Muscle layer of colon (tissue), 2 donors: ENCODE measurements around the gene HSF2.

ENCODE experiments used
- H3K27ac ChIP-seq: one replicate; pipeline ENCODE4 v1.7.0; 2013; ENCODE audit warnings: low read depth, mild to moderate bottlenecking, low read length, moderate library complexity
- H3K27me3 ChIP-seq, 2 donors: one replicate each; pipeline ENCODE4 v1.7.0; 2013; ENCODE audit warnings: low read length in 2 of 2, mild to moderate bottlenecking in 2 of 2; ENCODE audit not compliant: insufficient read depth in 2 of 2, control insufficient read depth in 1 of 2
- H3K36me3 ChIP-seq: one replicate; pipeline ENCODE4 v1.7.0; 2013; ENCODE audit warnings: mild to moderate bottlenecking, low read length; ENCODE audit not compliant: insufficient read depth
- H3K4me1 ChIP-seq: one replicate; pipeline ENCODE4 v1.7.0; 2013; ENCODE audit warnings: mild to moderate bottlenecking, low read length; ENCODE audit not compliant: insufficient read depth
- H3K4me3 ChIP-seq, 2 donors: one replicate each; pipeline ENCODE4 v1.7.0; 2013; ENCODE audit warnings: low read length in 2 of 2, low read depth in 1 of 2, mild to moderate bottlenecking in 1 of 2, moderate library complexity in 1 of 2
- H3K9ac ChIP-seq: one replicate; pipeline ENCODE4 v1.7.0; 2013; ENCODE audit warnings: low read length
- H3K9me3 ChIP-seq: one replicate; pipeline ENCODE4 v1.7.0; 2013; ENCODE audit warnings: mild to moderate bottlenecking, low read length
- donor health status: abdominal sarcoma.
- donor health status: Adenocarcinoma of cecum.

Gene HSF2

GRCh38 chr6:122400462-122401089, 1.1 kb downstream of the HSF2 start:
- H3K9me3 ChIP-seq = no peaks in the 10 kb centered on the region
- no peaks in the 10 kb centered on the region for H3K36me3 ChIP-seq
- H3K27ac ChIP-seq = peak overlapping the region; percentile 43

GRCh38 chr6:122401104-122401503, 1.7 kb downstream of the HSF2 start:
- Histone ChIP-seq H3K27me3 (no peaks in the 10 kb centered on the region), H3K9ac (no peak overlapping the region), H3K9me3 (no peaks in the 10 kb centered on the region), H3K36me3 (no peaks in the 10 kb centered on the region), H3K4me3 (peak overlapping the region in 1 of 2 donors; percentile 80), H3K27ac (no peak overlapping the region), H3K4me1 (peaks cover 27% of the 10 kb centered on the region)

More at GRCh38 chr6:122400462-122401089, 1.1 kb downstream of the HSF2 start:
- H3K4me3 ChIP-seq = peak overlapping the region; percentile 80 to 86
- H3K27me3 ChIP-seq = no peaks in the 10 kb centered on the region
- H3K9ac ChIP-seq = peak overlapping the region; percentile 68
- peaks cover 24% of the 10 kb centered on the region for H3K4me1 ChIP-seq

- no peak overlapping the region for H3K4me3 ChIP-seq
- H3K27me3 ChIP-seq = no peaks in the 10 kb centered on the region
- H3K36me3 ChIP-seq = no peaks in the 10 kb centered on the region
- no peaks in the 10 kb centered on the region for H3K9me3 ChIP-seq
- H3K4me1 ChIP-seq = peaks cover 20% of the 10 kb centered on the region
- H3K9ac ChIP-seq = no peak overlapping the region
- H3K27ac ChIP-seq = no peak overlapping the region
These were observed 5.0 kb downstream of the HSF2 start for GRCh38 chr6:122404444-122404843.

GRCh38 chr6:122405417-122405816, 6.0 kb downstream of the HSF2 start:
- Histone ChIP-seq H3K4me3 (no peak overlapping the region), H3K27ac (no peak overlapping the region), H3K9me3 (no peaks in the 10 kb centered on the region), H3K36me3 (no peaks in the 10 kb centered on the region), H3K27me3 (no peaks in the 10 kb centered on the region), H3K4me1 (peaks cover 19% of the 10 kb centered on the region), H3K9ac (no peak overlapping the region)

GRCh38 chr6:122406187-122406586, 6.7 kb downstream of the HSF2 start:
- Histone ChIP-seq H3K36me3 (no peaks in the 10 kb centered on the region), H3K4me3 (no peak overlapping the region), H3K9me3 (no peaks in the 10 kb centered on the region), H3K9ac (no peak overlapping the region), H3K27ac (no peak overlapping the region), H3K4me1 (peaks cover 11% of the 10 kb centered on the region), H3K27me3 (no peaks in the 10 kb centered on the region)

- Histone ChIP-seq H3K9ac (no peak overlapping the region), H3K36me3 (peaks cover 5% of the 10 kb centered on the region), H3K27me3 (no peaks in the 10 kb centered on the region), H3K4me3 (no peak overlapping the region), H3K4me1 (peaks cover 5% of the 10 kb centered on the region), H3K9me3 (no peaks in the 10 kb centered on the region), H3K27ac (no peak overlapping the region)
These were observed 8.3 kb downstream of the HSF2 start for GRCh38 chr6:122407712-122408111.

GRCh38 chr6:122408240-122408639, 8.8 kb downstream of the HSF2 start:
- Histone ChIP-seq H3K4me3 (no peak overlapping the region), H3K36me3 (peaks cover 7% of the 10 kb centered on the region), H3K27me3 (no peaks in the 10 kb centered on the region), H3K9ac (no peak overlapping the region), H3K4me1 (peaks cover 5% of the 10 kb centered on the region), H3K27ac (no peak overlapping the region), H3K9me3 (no peaks in the 10 kb centered on the region)

- Histone ChIP-seq H3K27ac (no peak overlapping the region), H3K4me1 (peaks cover 5% of the 10 kb centered on the region), H3K9ac (no peak overlapping the region), H3K9me3 (no peaks in the 10 kb centered on the region), H3K27me3 (no peaks in the 10 kb centered on the region), H3K4me3 (no peak overlapping the region), H3K36me3 (peaks cover 7% of the 10 kb centered on the region)
These were observed 9.4 kb downstream of the HSF2 start for GRCh38 chr6:122408702-122409458.

GRCh38 chr6:122412001-122412400, 12.5 kb downstream of the HSF2 start:
- no peaks in the 10 kb centered on the region for H3K27me3 ChIP-seq
- H3K27ac ChIP-seq = no peak overlapping the region
- H3K9me3 ChIP-seq = no peaks in the 10 kb centered on the region
- H3K4me3 ChIP-seq = no peak overlapping the region
- H3K9ac ChIP-seq = no peak overlapping the region
- peaks cover 7% of the 10 kb centered on the region for H3K36me3 ChIP-seq
- H3K4me1 ChIP-seq = no peaks in the 10 kb centered on the region

- no peak overlapping the region for H3K4me3 ChIP-seq
- H3K9me3 ChIP-seq = no peaks in the 10 kb centered on the region
- H3K27ac ChIP-seq = no peak overlapping the region
- peaks cover 12% of the 10 kb centered on the region for H3K36me3 ChIP-seq
- no peaks in the 10 kb centered on the region for H3K27me3 ChIP-seq
- H3K4me1 ChIP-seq = no peaks in the 10 kb centered on the region
- H3K9ac ChIP-seq = no peak overlapping the region
These were observed 17.4 kb downstream of the HSF2 start for GRCh38 chr6:122416825-122417224.

GRCh38 chr6:122422003-122422402, 22.6 kb downstream of the HSF2 start:
- Histone ChIP-seq H3K4me3 (no peak overlapping the region), H3K27me3 (no peaks in the 10 kb centered on the region), H3K36me3 (peaks cover 24% of the 10 kb centered on the region), H3K9ac (no peak overlapping the region), H3K27ac (no peak overlapping the region), H3K4me1 (no peaks in the 10 kb centered on the region), H3K9me3 (no peaks in the 10 kb centered on the region)
